Measurements from ENCODE around the gene FBLN2.

GRCh38 chr3:13525827-13526625, 22.9 kb upstream of the FBLN2 start:
- TF ChIP-seq CTCF (conservative IDR thresholded peaks at IDR 0.05) (no peak), ZFX (IDR thresholded peaks at IDR 0.05) (no peak)
